Stimulated activated CD4-positive, alpha-beta T cell treated with anti-CD3 and anti-CD28 coated beads, Interleukin-15, amount 100 ng/mL, for 24 hours (primary cell): ENCODE measurements around the gene CGRRF1.

Experiments used
- DNase-seq: peaks from one replicate; pipeline ENCODE4 v3.0.0-alpha.2; 2020

Gene CGRRF1

GRCh38 chr14:54550514-54550913 is 40.8 kb downstream of the CGRRF1 start:
- DNase-seq = no peak

- no peak for DNase-seq
Observed at GRCh38 chr14:54554401-54554800, 44.7 kb downstream of the CGRRF1 start.

GRCh38 chr14:54555651-54556050 is 45.9 kb downstream of the CGRRF1 start:
- no peak for DNase-seq

GRCh38 chr14:54556535-54556934 is 46.8 kb downstream of the CGRRF1 start:
- DNase-seq = no peak

- no peak for DNase-seq
Observed at GRCh38 chr14:54562334-54562733, 52.6 kb downstream of the CGRRF1 start.

GRCh38 chr14:54564071-54564867 is 54.6 kb downstream of the CGRRF1 start:
- no peak for DNase-seq

- DNase-seq = peak; percentile 74
Observed at GRCh38 chr14:54564868-54565784, 55.4 kb downstream of the CGRRF1 start.

- DNase-seq = peak; percentile 78
Observed at GRCh38 chr14:54565785-54566409, 56.2 kb downstream of the CGRRF1 start.

GRCh38 chr14:54566410-54567223 is 56.9 kb downstream of the CGRRF1 start, which contains the start of gene SAMD4A:
Gene SAMD4A (plus strand): TSS chr14:54567128. CDS start chr14:54567917, 789 bp downstream.
- peak; percentile 71 for DNase-seq

GRCh38 chr14:54567224-54567638 is 57.5 kb downstream of the CGRRF1 start:
- DNase-seq = no peak

- peak; percentile 60 for DNase-seq
Observed at GRCh38 chr14:54567639-54568561, 58.2 kb downstream of the CGRRF1 start.

- DNase-seq = no peak
Observed at GRCh38 chr14:54568821-54569595, 59.3 kb downstream of the CGRRF1 start.

GRCh38 chr14:54570047-54570446 is 60.3 kb downstream of the CGRRF1 start:
- DNase-seq = no peak

GRCh38 chr14:54570631-54571415 is 61.1 kb downstream of the CGRRF1 start:
- no peak for DNase-seq

GRCh38 chr14:54572316-54572715 is 62.6 kb downstream of the CGRRF1 start:
- peak; percentile 36 for DNase-seq

- no peak for DNase-seq
Observed at GRCh38 chr14:54574528-54574927, 64.8 kb downstream of the CGRRF1 start.

- no peak for DNase-seq
Observed at GRCh38 chr14:54577494-54577893, 67.8 kb downstream of the CGRRF1 start.

- no peak for DNase-seq
Observed at GRCh38 chr14:54577977-54578376, 68.3 kb downstream of the CGRRF1 start.

GRCh38 chr14:54579621-54580020 is 69.9 kb downstream of the CGRRF1 start:
- DNase-seq = no peak

- DNase-seq = no peak
Observed at GRCh38 chr14:54580933-54581332, 71.2 kb downstream of the CGRRF1 start.
